K562 (cell line): ENCODE results near the gene PDCD10. TPM values are rescaled to one million over a fixed set of nuclear protein-coding genes. Genes with fewer than 3 reads are reported as not detected.
A peak's percentile ranks its signal among the peaks of the same experiment; 100 is the strongest.

Experiments
- ATAC-seq: fragments of 200-7000 bp; cut with Tn5 transposase; 3 replicates; pipeline ENCODE4 v1.9.1; 2020; ENCODE audit warnings: moderate library complexity
- BruUV-seq: library from RNA; stranded (reverse); fragments of 400-500 nt; replicated peaks from 2 replicates; lab custom pipeline; 2021; lab: Mats Ljungman, UMichigan
- CTCF ChIA-PET: fragments of 300-600 bp; formaldehyde crosslinking; extraction: SDS; loops from one replicate; lab custom pipeline; 2021; ENCODE audit warnings: low intra/inter-chr PET ratio; lab: Yijun Ruan, JAX
- POLR2A ChIA-PET: fragments of 300-600, 350-650 bp; sonication (Branson Sonifier 250); formaldehyde crosslinking; extraction: SDS; loops from one replicate; lab custom pipeline; 2021; ENCODE audit warnings: antibody characterized with exemption, inconsistent platforms; lab: Yijun Ruan, JAX
- DNase-seq, 4 experiments: peaks; one replicate each; pipeline versions ENCODE4 v3.0.0 to v3.0.0-alpha.2; 2011 to 2018; ENCODE audit warnings: low spot score in 3 of 4, mixed read lengths in 3 of 4; ENCODE audit errors: extremely low read depth in 1 of 4
- FAIRE-seq: peaks from 2 replicates; lab custom pipeline; 2011; peaks lifted over from hg19 to GRCh38; lab: Jason Lieb, UNC
- H2AFZ ChIP-seq: 2 replicates; pipeline ENCODE4 v1.6.0; 2011; ENCODE audit warnings: low read depth, low read length, control low read depth, inconsistent platforms
- H3K27ac ChIP-seq: fragments of 200-600 bp; 3 replicates; pipeline ENCODE4 v1.8.0; 2011; ENCODE audit warnings: low read depth, mild to moderate bottlenecking, control low read depth, inconsistent platforms, low read length, moderate library complexity, mixed read lengths; ENCODE audit errors: extremely low read depth
- H3K27me3 ChIP-seq, 2 experiments: fragments of 300-600 bp in 1 of 2; 2 replicates in 1 of 2; 3 replicates in 1 of 2; pipeline versions ENCODE4 v1.6.0 to v1.8.0; 2011; ENCODE audit warnings: inconsistent platforms in 2 of 2, low read length in 2 of 2, mild to moderate bottlenecking in 1 of 2, mixed read lengths in 1 of 2, moderate library complexity in 1 of 2; ENCODE audit not compliant: control insufficient read depth in 2 of 2, insufficient read depth in 2 of 2
- H3K36me3 ChIP-seq: fragments of 300-600 bp; 3 replicates; pipeline ENCODE4 v1.8.0; 2011; ENCODE audit warnings: mild to moderate bottlenecking, low read length, inconsistent platforms; ENCODE audit not compliant: control insufficient read depth, insufficient read depth
- H3K4me1 ChIP-seq, 2 experiments: fragments of 200-600 bp in 1 of 2; replicated peaks in 1 of 2; 2 replicates in 1 of 2; 3 replicates in 1 of 2; pipeline versions ENCODE4 v1.5.1 to v1.8.0; 2011; ENCODE audit warnings: inconsistent platforms in 2 of 2, low read length in 2 of 2, mild to moderate bottlenecking in 1 of 2, mixed read lengths in 1 of 2, moderate library complexity in 1 of 2; ENCODE audit not compliant: control insufficient read depth in 2 of 2, insufficient read depth in 2 of 2
- H3K4me2 ChIP-seq: 2 replicates; pipeline ENCODE4 v1.6.1; 2011; ENCODE audit warnings: low read length, control low read depth, inconsistent platforms, mixed read lengths; ENCODE audit not compliant: insufficient read depth
- H3K4me3 ChIP-seq: fragments of 200-600 bp; sonication (generic), shearing (Covaris generic); 2 replicates; pipeline ENCODE4 v1.5.1; 2016; ENCODE audit warnings: control low read depth, inconsistent platforms
- H3K79me2 ChIP-seq: fragments of 200-600 bp; 3 replicates; pipeline ENCODE4 v1.8.0; 2011; ENCODE audit warnings: low read length, inconsistent platforms; ENCODE audit not compliant: control insufficient read depth, insufficient read depth
- H3K9ac ChIP-seq, 2 experiments: 2 replicates each; pipeline versions ENCODE4 v1.6.0 to v1.6.1; 2011; ENCODE audit warnings: low read depth in 2 of 2, low read length in 2 of 2, control low read depth in 1 of 2, inconsistent platforms in 1 of 2, mild to moderate bottlenecking in 1 of 2, mixed read lengths in 1 of 2; ENCODE audit not compliant: insufficient read depth in 1 of 2
- H3K9me1 ChIP-seq: one replicate; pipeline ENCODE4 v1.6.0; 2011; ENCODE audit warnings: inconsistent platforms, mild to moderate bottlenecking, low read length, moderate library complexity; ENCODE audit not compliant: control insufficient read depth, insufficient read depth
- H3K9me3 ChIP-seq: replicated peaks from 2 replicates; pipeline ENCODE4 v1.5.1; 2011; ENCODE audit warnings: low read depth, low read length, inconsistent platforms; ENCODE audit not compliant: control insufficient read depth, insufficient read depth
- H4K20me1 ChIP-seq: replicated peaks from 2 replicates; pipeline ENCODE4 v1.6.1; 2011; ENCODE audit warnings: low read length, inconsistent platforms, mixed read lengths; ENCODE audit not compliant: control insufficient read depth, insufficient read depth
- C11orf30 ChIP-seq: fragments of 450-650 bp; IDR thresholded peaks from 2 replicates; pipeline ENCODE4 v1.6.1; 2016; ENCODE audit warnings: low read depth, mild to moderate bottlenecking
- POLR2A ChIP-seq: fragments of 450-650 bp; conservative IDR thresholded peaks from 2 replicates; pipeline ENCODE4 v1.6.1; 2016
- POLR2B ChIP-seq: fragments of 450-650 bp; IDR thresholded peaks from 2 replicates; pipeline ENCODE4 v1.6.1; 2018; ENCODE audit warnings: low read depth; ENCODE audit not compliant: partially characterized antibody
- SUPT5H ChIP-seq: fragments of 450-650 bp; IDR thresholded peaks from 2 replicates; pipeline ENCODE4 v1.6.1; 2016
- WGBS: fragments of 100-300 bp; shearing (Covaris generic); methylation state at CpG from one replicate; pipeline ENCODE4 v1.1.6; 2016; ENCODE audit warnings: low coverage, mixed read lengths; ENCODE audit not compliant: insufficient coverage; ENCODE audit errors: missing lambda C conversion rate; 5-methylcytosine and 5-hydroxymethylcytosine counted together
- in situ Hi-C: fragments of 300-500 bp; cut with MboI; formaldehyde crosslinking; loops from 4 replicates; pipeline ENCODE4 v1.15.0; 2018; ENCODE audit warnings: inconsistent platforms, mixed read lengths
- intact Hi-C: fragments of 100-400 bp; cut with micrococcal nuclease; formaldehyde crosslinking; loops from 2 replicates; pipeline ENCODE4 v1.14.2; 2022
- polyA plus RNA-seq, 8 experiments: library from polyadenylated mRNA; depleted of rRNA in 4 of 8; stranded (reverse) in 5 of 8; unstranded in 3 of 8; fragments of >200 nt; fragmentation: Nextera tagmentation in 2 of 8; fragmentation: Illumina TruSeq in 1 of 8; extraction: Ambion mirVana in 2 of 8; extraction: Trizol in 1 of 8; gene quantifications; 2 replicates each; pipeline versions ENCODE4 v1.2.1 to v1.2.3, GENCODE V29; 2011 to 2014; ENCODE audit warnings: inconsistent platforms in 1 of 8, missing spikeins in 1 of 8
- total RNA-seq, 7 experiments: library from RNA; depleted of rRNA in 6 of 7; stranded (reverse); fragments of >200 nt in 6 of 7; fragmentation: Illumina TruSeq in 2 of 7; extraction: Trizol in 2 of 7; gene quantifications; 2 replicates each; pipeline versions ENCODE4 v1.2.1 to v1.2.3, GENCODE V29; 2011 to 2021; ENCODE audit warnings: low replicate concordance in 1 of 7
- TF ChIP-seq, protein P1 (sequence below): fragments of 250-450 bp; sonication (Bioruptor Pico); IDR thresholded peaks from 2 replicates; pipeline ENCODE4 v1.5.0; 2021; ENCODE audit warnings: mild to moderate bottlenecking, borderline replicate concordance

The PDCD10 gene
- total and polyA plus RNA-seq, 9 of the 15 experiments (the other 6 are each of a cell fraction or from before 2014, with no cell fraction given), result 121 to 476 (median 232) TPM

DNA sequence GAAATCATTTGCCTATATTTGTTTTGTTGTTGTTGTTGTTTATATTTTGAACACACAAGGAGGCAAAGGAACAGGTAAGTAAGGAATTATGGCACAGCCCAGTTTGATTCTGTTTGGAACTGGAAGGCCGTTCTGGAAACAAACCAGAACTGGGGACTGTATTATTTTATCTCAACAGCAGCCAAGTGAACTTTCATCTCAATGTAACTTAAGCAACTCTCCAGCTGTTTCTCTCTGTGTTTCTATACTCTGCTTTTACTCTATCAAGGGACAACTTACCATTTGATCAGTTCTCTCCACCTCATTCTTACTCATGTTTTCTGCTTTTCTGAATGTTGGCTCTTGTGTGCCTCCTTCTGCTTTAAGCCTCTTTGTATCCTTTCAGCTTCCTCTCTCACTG lies 65.0 kb downstream of the PDCD10 start:
- Histone ChIP-seq H4K20me1 (no peaks in the 10 kb centered on the region), H3K36me3 (peaks cover 11% of the 10 kb centered on the region; the same call in 2 of the 3 replicates), H3K4me1 (no peaks in the 10 kb centered on the region), H3K27me3 (no peaks in the 10 kb centered on the region), H2AFZ (no peak overlapping the region), H3K9me3 (no peaks in the 10 kb centered on the region), H3K9me1 (no peaks in the 10 kb centered on the region), H3K4me3 (no peak overlapping the region), H3K27ac (no peak overlapping the region), H3K4me2 (no peak overlapping the region), H3K79me2 (no peaks in the 10 kb centered on the region), H3K9ac (no peak overlapping the region)
- intact Hi-C loops (no loop called here), in situ Hi-C loops (no loop called here)
- ATAC-seq (peak; percentile 16), FAIRE-seq (no peak), DNase-seq (no peak)
- TF ChIP-seq C11orf30 (0 out of 2 replicates have a peak, but pooled peaks have one; percentile 44), POLR2A (peak; percentile 60), SUPT5H (peak; percentile 32; the same call in 1 of the 2 replicates), POLR2B (peak; percentile 43)
- TF ChIP-seq, protein P1, sequence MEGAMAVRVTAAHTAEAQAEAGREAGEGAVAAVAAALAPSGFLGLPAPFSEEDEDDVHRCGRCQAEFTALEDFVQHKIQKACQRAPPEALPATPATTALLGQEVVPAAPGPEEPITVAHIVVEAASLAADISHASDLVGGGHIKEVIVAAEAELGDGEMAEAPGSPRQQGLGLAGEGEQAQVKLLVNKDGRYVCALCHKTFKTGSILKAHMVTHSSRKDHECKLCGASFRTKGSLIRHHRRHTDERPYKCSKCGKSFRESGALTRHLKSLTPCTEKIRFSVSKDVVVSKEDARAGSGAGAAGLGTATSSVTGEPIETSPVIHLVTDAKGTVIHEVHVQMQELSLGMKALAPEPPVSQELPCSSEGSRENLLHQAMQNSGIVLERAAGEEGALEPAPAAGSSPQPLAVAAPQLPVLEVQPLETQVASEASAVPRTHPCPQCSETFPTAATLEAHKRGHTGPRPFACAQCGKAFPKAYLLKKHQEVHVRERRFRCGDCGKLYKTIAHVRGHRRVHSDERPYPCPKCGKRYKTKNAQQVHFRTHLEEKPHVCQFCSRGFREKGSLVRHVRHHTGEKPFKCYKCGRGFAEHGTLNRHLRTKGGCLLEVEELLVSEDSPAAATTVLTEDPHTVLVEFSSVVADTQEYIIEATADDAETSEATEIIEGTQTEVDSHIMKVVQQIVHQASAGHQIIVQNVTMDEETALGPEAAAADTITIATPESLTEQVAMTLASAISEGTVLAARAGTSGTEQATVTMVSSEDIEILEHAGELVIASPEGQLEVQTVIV (CRISPR knock-in tag), result no peak
- no TSS peak for BruUV-seq
- ChIA-PET CTCF (no interaction called here), POLR2A (interaction anchor here (0.8 kb wide), 1 partner anchor 16 kb away, joined by 3 read pairs; the partner anchor contains the start of gene WDR49)
- WGBS, result 69% methylated on average over 1 of the region's 1 CpG
